CMK (cell line): ENCODE results near the gene APOBEC3A.
A peak's percentile ranks its signal among the peaks of the same experiment; 100 is the strongest.
"Not testable (repeated sequence)": the region's sequence is repeated elsewhere in the genome, so short reads cannot be mapped to it uniquely, and the experiment has no call there.

Source experiments
- DNase-seq: peaks from one replicate; pipeline ENCODE4 v3.0.0-alpha.2; 2010; ENCODE audit warnings: low read depth

The APOBEC3A gene

DNA sequence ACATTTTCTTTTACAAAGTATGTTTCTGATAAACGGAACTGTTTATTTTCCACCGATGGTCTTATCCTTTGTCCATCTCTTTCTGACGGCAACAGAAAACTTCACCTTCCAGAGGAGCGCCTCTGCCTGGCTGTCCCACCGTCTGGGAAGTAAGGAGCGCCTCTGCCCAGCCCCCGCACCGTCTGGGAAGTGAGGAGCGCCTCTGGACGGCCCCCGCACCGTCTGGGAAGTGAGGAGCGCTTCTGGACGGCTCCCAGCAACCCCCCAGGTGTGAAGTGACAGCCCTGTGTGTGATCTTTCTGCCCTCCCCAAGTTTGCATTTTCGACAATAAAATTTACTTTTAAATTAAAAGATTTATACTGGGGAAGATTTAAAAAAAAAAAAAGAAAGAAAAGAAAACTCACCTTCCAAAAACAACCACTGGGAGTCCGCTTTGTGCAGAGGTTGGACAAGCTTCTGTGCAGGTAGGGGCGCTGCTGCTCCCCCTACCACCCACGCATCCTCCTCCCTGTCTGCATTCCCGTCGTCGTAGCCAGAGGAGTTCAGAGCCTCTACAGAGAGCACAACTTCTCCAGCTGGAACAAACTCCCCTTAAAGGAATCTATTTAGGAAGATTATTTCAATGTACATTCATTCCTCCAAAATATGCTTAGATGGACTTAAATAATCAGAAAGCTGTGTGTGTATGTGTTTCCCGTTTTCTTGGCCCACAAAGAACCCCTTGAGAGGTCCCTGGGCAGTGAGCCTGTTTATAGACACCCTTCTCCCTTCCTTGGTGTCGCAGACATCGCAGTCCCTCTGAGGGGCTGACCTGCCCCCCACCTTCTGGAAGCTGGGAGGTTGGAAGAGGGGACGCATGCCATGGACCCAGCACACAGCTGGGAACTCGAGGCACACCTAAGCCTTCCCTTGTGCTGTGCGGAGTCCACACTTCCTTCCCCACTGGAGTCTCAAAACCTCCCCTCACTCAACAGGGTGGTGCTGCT is 23.9 kb downstream of the APOBEC3A start:
- no peak for DNase-seq

DNA sequence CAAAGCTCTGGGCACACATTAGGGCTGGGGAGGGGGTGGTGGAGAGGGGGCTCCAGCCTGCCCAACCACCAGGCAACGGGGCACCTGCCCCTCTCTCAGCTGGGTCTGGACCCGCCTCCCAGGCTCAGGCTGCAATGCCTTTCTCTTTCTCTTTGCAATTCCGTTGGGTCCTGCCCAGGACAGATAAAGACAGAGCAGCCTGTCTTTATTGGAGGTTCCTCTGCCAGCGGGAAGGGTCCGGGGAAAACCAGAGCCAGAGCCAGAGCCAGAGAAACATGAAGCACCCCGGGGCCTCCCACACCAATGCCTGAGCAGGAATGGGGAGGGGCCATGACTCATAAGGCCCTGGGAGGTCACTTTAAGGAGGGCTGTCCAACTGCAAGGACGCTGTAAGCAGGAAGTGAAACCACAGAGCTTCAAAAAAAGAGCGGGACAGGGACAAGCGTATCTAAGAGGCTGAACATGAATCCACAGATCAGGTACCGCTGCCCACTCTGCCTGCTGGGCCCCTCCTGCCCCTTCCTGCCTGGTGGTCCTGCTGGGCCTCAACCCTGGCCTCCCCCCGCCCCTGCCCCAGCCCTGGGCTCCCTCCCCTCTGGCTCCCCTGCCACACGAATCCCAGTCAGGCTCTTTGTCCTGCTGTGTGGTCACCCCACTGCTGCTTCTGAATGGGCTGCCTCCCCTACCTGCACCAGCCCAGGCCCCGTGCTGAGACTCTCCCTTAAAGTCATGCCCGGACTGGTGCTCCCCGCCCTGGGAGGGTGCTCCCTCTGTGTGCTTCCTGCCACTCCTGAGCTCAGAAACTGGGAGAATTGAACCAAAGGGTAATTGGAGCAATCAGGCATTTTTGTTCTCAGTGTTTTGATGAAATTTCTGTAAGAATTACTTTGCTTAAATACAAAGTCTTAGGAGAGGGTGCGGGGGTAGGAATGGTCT is 24.9 kb downstream of the APOBEC3A start, which contains the start of gene APOBEC3B:
TSS of gene APOBEC3B (plus strand) at position 356 of the 936 bp plus-strand sequence. CDS start at position 463, 107 bp downstream.
- DNase-seq: peak; percentile 52

DNA sequence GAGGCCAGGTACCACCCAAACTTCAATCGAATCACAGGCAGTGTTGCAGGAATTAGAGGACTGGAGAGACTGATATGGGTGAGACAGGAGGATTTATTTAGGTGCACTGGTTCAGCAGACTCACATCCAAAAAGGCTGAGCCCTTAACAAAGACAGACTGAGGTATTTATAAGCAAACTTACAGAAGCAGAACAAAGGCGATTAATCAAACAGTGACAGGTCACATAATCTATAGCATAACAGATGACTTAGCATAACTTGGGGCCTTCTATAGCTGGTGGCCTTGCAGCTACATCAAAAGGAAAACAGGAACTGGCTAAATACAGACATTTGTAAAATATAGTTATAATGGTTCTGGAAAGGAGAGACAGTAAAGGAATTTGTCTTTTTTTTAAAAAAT is 26.8 kb downstream of the APOBEC3A start:
- DNase-seq: no peak

DNA sequence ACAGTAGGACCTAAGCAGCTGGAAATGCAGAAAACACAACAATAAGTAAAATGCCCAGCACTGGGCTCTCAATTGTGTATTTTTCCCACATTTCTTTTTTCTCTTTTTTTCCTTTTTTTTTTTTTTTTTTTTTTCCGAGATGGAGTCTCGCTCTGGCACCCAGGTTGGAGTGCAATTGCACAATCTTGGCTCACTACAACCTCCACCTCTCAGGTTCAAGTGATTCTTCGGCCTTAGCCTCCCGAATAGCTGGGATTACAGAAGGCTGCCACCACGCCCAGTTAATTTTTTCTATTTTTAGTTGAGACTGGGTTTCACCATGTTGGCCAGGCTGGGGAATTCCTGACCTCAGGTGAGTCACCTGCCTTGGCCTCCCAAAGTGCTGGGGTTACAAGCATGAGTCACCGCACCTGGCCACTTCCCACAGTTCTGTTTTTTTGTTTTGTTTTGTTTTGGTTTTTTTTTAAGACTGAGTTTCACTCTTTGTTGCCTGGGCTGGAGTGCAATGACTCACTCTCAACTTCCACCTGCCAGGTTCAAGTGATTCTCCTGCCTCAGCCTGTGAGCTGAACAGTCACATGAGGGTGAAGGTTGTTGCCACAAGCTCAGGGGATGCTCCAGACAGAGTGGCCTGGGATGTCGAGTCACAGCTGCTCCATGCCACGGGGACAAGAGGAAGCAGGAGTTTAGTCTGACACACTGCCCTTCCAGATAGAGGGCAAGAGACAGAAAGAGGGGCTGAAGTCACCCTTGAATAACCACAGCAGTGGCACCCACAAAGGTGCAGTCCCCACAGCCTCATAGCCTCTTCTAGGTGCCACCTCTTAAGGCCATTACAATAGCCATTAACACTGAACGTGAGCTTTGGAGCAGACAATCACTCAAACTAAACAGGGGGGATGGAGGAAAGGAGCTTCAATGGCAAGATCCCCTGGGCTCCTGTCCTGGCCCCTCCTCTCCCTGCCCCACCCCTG is 27.7 kb downstream of the APOBEC3A start:
- DNase-seq: not testable (repeated sequence)

DNA sequence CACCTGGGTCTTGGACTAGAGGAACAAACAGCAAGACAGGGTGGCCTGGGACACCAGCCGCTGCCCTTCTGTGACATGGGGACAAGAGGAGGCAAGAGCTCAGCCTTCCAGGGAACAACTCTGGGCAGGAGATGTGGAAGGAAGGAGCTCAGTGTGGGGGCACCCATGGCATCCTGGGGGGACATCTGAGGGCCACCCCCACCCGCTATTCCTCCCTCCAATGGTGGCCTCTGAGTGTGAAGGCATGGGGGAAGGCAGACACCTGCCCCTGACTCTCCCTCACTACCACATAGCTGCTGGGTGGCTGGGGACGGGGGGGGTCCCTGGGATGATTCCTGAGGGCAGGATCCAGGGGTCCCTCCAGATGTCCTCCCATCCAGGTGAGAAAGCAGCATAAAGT is 29.2 kb downstream of the APOBEC3A start:
- no peak for DNase-seq

DNA sequence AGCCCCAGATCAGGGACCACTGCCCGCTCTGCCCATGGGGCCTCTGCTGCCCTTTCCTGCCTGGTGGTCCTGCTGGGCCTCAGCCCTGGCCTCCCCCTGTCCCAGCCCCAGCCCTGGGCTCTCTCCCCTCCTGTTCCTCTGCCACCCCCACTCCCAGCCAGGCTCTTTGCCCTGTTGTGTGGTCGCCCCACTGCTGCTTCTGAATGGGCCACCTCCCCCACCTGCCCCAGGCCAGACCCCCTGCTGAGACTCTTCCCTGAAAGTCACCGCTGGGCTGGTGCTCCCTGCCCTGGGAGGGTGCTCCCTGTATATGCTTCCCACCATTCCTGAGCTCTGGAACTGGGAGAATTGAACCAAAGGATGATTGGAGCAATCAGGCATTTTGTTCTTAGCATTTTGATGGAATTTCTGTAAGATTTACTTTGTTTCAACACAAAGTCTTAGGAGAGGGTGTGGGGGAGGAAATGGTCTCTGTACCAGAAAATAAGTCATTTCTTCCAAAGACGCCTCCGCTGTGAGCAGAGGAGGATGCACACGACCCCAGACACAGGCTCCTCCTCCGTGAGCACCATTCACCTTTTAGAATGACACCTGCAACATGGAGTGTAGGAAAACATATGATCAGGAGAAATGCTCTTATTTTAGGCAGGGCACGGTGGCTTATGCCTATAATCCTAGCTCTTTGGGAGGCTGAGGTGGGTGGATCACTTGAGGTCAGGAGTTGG is 29.9 kb downstream of the APOBEC3A start:
- no peak for DNase-seq

DNA sequence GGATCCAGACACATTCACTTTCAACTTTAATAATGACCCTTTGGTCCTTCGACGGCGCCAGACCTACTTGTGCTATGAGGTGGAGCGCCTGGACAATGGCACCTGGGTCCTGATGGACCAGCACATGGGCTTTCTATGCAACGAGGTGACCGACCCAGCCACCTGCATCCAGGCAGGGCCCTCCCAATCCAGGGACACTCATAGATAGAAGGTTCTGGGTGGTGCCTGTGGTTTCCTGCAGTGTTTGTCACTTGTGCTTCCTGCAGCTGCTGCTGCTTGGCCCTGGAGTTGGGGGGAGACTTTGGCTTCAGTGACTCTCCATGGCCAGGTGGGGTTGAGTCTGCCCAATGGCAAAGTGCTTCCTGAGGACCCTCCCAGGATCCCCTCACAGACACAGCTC is 32.1 kb downstream of the APOBEC3A start:
- no peak for DNase-seq

DNA sequence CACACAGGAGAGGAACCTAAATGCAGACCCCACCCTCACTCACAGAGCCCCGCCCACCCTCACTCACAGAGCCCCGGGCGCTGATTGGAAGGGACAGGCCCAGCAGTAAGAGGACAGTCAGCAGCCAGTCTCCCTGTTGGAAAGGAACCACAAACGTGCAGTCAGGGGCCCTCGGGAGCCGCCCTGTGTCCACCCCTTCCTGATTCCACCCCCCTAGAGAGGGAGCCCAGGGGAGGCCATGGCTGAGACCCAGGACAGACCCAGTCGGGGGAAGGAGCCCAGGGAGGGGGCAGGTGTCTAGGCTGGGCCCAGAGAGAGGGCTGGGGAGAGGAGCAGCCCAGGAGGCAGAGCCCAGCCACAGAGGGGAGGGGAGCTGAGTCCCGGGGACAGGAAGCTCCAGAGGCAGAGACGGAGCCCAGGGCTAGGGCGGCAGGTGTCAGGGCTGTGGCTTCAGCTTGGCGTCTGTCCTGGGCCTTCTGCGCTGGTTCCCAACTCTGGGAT is 35.5 kb downstream of the APOBEC3A start:
- not testable (repeated sequence) for DNase-seq

DNA sequence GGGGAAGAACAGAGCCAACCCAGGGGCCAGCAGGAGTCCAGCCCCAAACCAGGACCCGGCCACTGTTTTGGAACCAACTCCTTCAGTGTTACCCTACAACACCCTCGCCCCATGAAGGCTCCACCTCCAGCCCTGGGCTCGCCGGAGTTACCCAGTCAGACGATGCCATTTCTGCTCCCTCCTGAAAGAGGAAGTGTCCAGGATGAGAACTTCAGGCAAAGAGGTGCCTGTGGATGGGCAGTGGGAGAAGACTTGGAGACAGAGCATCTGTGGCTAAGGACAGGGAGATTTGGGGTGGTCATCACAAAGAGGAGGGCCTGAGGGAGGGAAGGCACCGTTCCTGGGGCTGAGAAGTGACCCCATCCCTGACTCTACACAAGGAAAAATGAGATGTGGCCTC is 38.7 kb downstream of the APOBEC3A start:
- DNase-seq: no peak

DNA sequence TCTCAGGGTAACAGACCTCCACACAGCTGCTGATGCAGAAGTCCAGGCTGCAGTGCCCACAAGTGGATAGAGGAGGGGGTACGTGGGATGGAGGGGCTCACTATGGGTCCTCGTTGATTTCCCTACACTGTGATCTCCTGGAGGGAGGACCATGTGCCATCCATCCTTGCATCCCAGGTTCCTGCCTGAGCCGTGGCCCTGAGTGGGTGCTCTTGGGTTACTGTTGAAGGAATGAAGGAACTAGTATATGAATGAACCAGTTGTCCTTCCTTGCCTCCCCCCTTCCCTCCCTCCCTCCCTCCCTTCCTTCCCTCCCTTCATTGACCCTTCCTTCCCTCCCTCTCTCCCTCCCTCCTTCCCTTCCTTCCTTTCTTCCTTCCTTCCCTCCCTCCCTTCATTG is 40.1 kb downstream of the APOBEC3A start:
- DNase-seq: no peak

DNA sequence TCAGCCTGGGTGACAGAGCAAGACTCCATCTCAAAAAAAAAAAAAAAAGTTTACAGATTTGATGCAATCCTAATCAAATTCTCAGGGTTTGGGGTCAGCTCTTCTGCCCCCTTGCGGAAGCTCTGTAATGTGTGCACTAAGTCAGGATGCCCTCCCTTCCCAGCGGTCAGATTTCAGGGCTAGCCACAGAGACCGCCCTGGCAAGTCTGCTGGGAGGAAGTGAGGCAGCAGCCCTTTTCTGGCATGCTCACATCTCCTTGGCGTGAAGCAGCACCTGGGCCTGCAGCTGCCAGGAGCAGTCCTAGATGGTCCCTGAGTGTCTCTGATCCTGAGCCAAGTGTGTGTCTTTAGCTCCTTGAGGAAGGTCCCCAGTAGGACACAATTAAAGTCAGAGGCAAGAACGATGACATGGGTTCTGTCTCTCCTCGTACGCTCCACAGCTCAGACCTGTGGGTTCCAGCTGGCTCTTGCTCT is 45.8 kb downstream of the APOBEC3A start:
- DNase-seq: peak; percentile 77

DNA sequence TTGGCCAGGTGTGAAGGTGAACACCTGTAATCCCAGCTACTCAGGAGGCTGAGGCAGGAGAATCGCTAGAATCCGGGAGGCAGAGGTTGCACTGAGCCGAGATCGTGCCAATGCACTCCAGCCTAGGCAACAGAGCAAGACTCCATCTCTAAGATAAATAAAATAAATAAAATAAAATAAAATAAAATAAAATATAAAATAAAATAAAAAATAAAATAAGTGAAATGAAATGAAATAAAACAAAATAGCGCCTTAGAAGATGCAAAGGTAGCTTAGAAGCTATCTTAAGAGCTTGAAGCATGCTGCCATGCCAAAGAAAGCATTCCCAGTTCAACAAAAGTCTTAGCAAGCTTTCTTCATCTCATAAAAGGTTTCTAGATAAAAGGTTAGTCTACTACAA is 49.8 kb downstream of the APOBEC3A start:
- DNase-seq: no peak

DNA sequence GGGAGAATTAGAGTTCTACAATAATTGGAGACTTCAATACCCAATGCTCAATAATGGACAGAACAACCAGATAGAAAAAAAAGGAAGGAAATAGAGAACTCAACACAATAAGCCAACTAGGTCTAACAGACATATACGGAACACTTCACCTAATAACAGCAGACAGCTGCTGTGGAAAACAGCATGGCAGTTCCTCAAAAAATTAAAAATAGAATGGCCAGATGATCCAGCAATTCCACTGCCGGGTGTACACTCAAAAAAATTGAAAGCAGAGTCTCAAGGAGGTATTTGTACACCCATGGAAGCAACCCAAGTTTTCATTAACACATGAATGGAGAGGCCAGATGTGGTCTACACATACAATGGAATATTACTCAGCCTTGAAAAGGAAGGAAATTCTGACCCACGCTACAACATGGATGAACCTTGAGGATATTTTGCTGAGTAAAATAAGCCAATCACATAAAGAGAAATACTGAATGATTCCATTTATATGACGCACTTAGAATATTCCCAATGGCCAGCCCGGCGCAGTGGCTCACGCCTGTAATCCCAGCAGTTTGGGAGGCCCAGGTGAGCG is 51.0 kb downstream of the APOBEC3A start:
- DNase-seq: not testable (repeated sequence)

DNA sequence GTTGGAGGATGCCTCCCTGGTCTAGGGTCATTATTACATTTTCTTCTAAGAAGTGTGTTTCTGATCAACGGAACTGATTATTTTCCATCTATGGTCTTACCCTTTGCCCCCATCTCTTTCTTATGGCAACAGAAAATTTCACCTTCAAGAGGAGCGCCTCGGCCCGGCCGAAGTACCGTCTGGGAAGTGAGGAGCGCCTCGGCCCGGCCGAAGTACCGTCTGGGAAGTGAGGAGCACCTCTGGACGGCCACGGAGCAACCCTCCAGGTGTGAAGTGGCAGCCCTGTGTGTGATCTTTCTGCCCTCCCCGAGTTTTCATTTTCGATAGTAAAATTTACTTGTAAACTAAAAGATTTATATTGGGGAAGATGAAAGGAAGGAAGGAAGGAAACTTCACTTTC is 53.5 kb downstream of the APOBEC3A start:
- no peak for DNase-seq
